K562 (cell line): ENCODE data around the gene ZNF213. TPM values are rescaled to one million over a fixed set of nuclear protein-coding genes. Genes with fewer than 3 reads are reported as not detected.

Experiments used
- CHD4 ChIP-seq: fragments of 200-600 bp; sonication (generic); IDR thresholded peaks from 3 replicates; pipeline ENCODE4 v1.6.1; 2012; ENCODE audit warnings: low read depth, mild to moderate bottlenecking, mixed read lengths, low read length, inconsistent platforms; ENCODE audit not compliant: insufficient read depth, insufficient replicate concordance, poor library complexity, severe bottlenecking
- FOXA1 ChIP-seq: fragments of 450-650 bp; IDR thresholded peaks from 2 replicates; pipeline ENCODE4 v1.6.1; 2016; ENCODE audit warnings: mild to moderate bottlenecking, borderline replicate concordance
- ZFP36 ChIP-seq: fragments of 150-350 bp; IDR thresholded peaks from 2 replicates; pipeline ENCODE4 v1.6.1; 2018; ENCODE audit warnings: low read length, low read depth; ENCODE audit not compliant: partially characterized antibody
- polyA plus RNA-seq, 8 experiments: library from polyadenylated mRNA; depleted of rRNA in 4 of 8; stranded (reverse) in 5 of 8; unstranded in 3 of 8; fragments of >200 nt; fragmentation: Nextera tagmentation in 2 of 8; fragmentation: Illumina TruSeq in 1 of 8; extraction: Ambion mirVana in 2 of 8; extraction: Trizol in 1 of 8; gene quantifications; 2 replicates each; pipeline versions ENCODE4 v1.2.1 to v1.2.3, GENCODE V29; 2011 to 2014; ENCODE audit warnings: inconsistent platforms in 1 of 8, missing spikeins in 1 of 8
- total RNA-seq, 7 experiments: library from RNA; depleted of rRNA in 6 of 7; stranded (reverse); fragments of >200 nt in 6 of 7; fragmentation: Illumina TruSeq in 2 of 7; extraction: Trizol in 2 of 7; gene quantifications; 2 replicates each; pipeline versions ENCODE4 v1.2.1 to v1.2.3, GENCODE V29; 2011 to 2021; ENCODE audit warnings: low replicate concordance in 1 of 7
- TF ChIP-seq, protein P1 (sequence below): sonication (generic); formaldehyde crosslinking; IDR thresholded peaks from 2 replicates; pipeline ENCODE4 v1.8.1; 2023; ENCODE audit warnings: missing genetic modification reagents, mild to moderate bottlenecking, borderline replicate concordance

ZNF213 gene
- total and polyA plus RNA-seq, 9 of the 15 experiments (the other 6 are each of a cell fraction or from before 2014, with no cell fraction given): 0.49 to 10.0 (median 1.8) TPM

DNA sequence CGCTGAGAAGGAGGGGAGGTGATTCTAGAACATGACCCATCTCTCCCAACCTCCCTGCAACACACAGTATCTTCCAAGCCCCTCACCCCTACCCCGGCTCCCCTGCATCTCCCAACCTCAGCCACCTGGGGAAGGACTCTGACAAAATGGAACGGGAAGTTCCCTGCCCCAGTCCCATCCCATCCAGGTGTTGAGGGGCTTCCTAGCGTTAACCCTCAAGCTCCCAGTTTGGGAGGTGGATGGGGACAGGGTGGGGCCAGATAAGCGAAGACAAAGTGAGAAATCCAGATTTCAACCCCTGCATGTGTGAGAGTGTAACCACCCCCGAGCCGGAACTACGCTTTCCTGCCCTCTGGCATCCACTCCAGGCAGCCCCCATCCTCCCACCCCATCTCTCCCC, 37.6 kb upstream of the ZNF213 start (continued):
- TF ChIP-seq, protein P1, sequence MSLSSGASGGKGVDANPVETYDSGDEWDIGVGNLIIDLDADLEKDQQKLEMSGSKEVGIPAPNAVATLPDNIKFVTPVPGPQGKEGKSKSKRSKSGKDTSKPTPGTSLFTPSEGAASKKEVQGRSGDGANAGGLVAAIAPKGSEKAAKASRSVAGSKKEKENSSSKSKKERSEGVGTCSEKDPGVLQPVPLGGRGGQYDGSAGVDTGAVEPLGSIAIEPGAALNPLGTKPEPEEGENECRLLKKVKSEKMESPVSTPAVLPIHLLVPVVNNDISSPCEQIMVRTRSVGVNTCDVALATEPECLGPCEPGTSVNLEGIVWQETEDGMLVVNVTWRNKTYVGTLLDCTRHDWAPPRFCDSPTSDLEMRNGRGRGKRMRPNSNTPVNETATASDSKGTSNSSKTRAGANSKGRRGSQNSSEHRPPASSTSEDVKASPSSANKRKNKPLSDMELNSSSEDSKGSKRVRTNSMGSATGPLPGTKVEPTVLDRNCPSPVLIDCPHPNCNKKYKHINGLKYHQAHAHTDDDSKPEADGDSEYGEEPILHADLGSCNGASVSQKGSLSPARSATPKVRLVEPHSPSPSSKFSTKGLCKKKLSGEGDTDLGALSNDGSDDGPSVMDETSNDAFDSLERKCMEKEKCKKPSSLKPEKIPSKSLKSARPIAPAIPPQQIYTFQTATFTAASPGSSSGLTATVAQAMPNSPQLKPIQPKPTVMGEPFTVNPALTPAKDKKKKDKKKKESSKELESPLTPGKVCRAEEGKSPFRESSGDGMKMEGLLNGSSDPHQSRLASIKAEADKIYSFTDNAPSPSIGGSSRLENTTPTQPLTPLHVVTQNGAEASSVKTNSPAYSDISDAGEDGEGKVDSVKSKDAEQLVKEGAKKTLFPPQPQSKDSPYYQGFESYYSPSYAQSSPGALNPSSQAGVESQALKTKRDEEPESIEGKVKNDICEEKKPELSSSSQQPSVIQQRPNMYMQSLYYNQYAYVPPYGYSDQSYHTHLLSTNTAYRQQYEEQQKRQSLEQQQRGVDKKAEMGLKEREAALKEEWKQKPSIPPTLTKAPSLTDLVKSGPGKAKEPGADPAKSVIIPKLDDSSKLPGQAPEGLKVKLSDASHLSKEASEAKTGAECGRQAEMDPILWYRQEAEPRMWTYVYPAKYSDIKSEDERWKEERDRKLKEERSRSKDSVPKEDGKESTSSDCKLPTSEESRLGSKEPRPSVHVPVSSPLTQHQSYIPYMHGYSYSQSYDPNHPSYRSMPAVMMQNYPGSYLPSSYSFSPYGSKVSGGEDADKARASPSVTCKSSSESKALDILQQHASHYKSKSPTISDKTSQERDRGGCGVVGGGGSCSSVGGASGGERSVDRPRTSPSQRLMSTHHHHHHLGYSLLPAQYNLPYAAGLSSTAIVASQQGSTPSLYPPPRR (CRISPR knock-in tag): no peak
- no peak for TF ChIP-seq ZFP36
- no peak for TF ChIP-seq CHD4
- TF ChIP-seq FOXA1: no peak
